DND-41 (cell line): ENCODE results near the gene DPYSL3.

Experiments used
- ATAC-seq: fragments of 200-7000 bp; cut with Tn5 transposase; 3 replicates; pipeline ENCODE4 v1.9.1; 2021; ENCODE audit warnings: low read depth; ENCODE audit not compliant: insufficient read depth
- DNase-seq: peaks from one replicate; pipeline ENCODE4 v3.0.0-alpha.2; 2020
- H2AFZ ChIP-seq: 2 replicates; pipeline ENCODE4 v1.6.0; 2012; ENCODE audit warnings: low read depth, low read length
- H3K27ac ChIP-seq: 2 replicates; pipeline ENCODE4 v1.5.1; 2012; ENCODE audit warnings: low read length, inconsistent platforms
- H3K27me3 ChIP-seq: fragments of 200-600 bp; sonication (generic); 2 replicates; pipeline ENCODE4 v1.6.0; 2012; ENCODE audit warnings: low read length, mild to moderate bottlenecking, inconsistent platforms; ENCODE audit not compliant: insufficient read depth, poor library complexity
- H3K36me3 ChIP-seq: 2 replicates; pipeline ENCODE4 v1.5.1; 2012; ENCODE audit warnings: low read length, inconsistent platforms; ENCODE audit not compliant: insufficient read depth
- H3K4me1 ChIP-seq: 2 replicates; pipeline ENCODE4 v1.5.1; 2012; ENCODE audit warnings: mild to moderate bottlenecking, low read length; ENCODE audit not compliant: insufficient read depth
- H3K4me2 ChIP-seq: 2 replicates; pipeline ENCODE4 v1.6.0; 2012; ENCODE audit warnings: mild to moderate bottlenecking, moderate library complexity, low read length, inconsistent platforms; ENCODE audit not compliant: insufficient read depth
- H3K4me3 ChIP-seq, 2 experiments: fragments of 200-600 bp in 1 of 2; shearing (Covaris generic) in 1 of 2; 2 replicates each; pipeline ENCODE4 v1.5.1; 2012 to 2016; ENCODE audit warnings: inconsistent platforms in 2 of 2, low read length in 2 of 2, mild to moderate bottlenecking in 2 of 2, low read depth in 1 of 2, moderate library complexity in 1 of 2
- H3K79me2 ChIP-seq: 2 replicates; pipeline ENCODE4 v1.6.0; 2012; ENCODE audit warnings: low read length, inconsistent platforms; ENCODE audit not compliant: insufficient read depth
- H3K9ac ChIP-seq: 2 replicates; pipeline ENCODE4 v1.6.0; 2012; ENCODE audit warnings: low read depth, mild to moderate bottlenecking, inconsistent platforms, low read length, moderate library complexity
- H3K9me3 ChIP-seq: 2 replicates; pipeline ENCODE4 v1.5.1; 2012; ENCODE audit warnings: low read length, moderate library complexity, mild to moderate bottlenecking, inconsistent platforms; ENCODE audit not compliant: insufficient read depth, severe bottlenecking
- H4K20me1 ChIP-seq: 2 replicates; pipeline ENCODE4 v1.6.0; 2012; ENCODE audit warnings: low read length; ENCODE audit not compliant: insufficient read depth
- CTCF ChIP-seq: IDR thresholded peaks from 2 replicates; pipeline ENCODE4 v1.5.1; 2012; ENCODE audit warnings: borderline replicate concordance, low read length, moderate library complexity, mild to moderate bottlenecking; ENCODE audit not compliant: poor library complexity, severe bottlenecking; ENCODE audit errors: extremely low read depth
- EZH2 ChIP-seq: IDR thresholded peaks from 3 replicates; pipeline ENCODE4 v1.6.1; 2012; ENCODE audit warnings: borderline replicate concordance, low read depth, mild to moderate bottlenecking, moderate library complexity, low read length, inconsistent platforms; ENCODE audit not compliant: severe bottlenecking

DPYSL3 gene

GRCh38 chr5:147426640-147427327, 83.1 kb downstream of the DPYSL3 start:
- ATAC-seq (no peak), DNase-seq (no peak)
- Histone ChIP-seq H3K9me3 (no peaks in the 10 kb centered on the region), H3K27ac (no peak overlapping the region), H3K9ac (no peak overlapping the region), H3K36me3 (no peaks in the 10 kb centered on the region), H3K79me2 (no peaks in the 10 kb centered on the region), H2AFZ (no peak overlapping the region), H3K4me1 (no peaks in the 10 kb centered on the region), H3K4me3 (no peak overlapping the region), H4K20me1 (no peaks in the 10 kb centered on the region), H3K27me3 (no peaks in the 10 kb centered on the region), H3K4me2 (no peak overlapping the region)
- TF ChIP-seq EZH2: no peak
- no peak for TF ChIP-seq CTCF

GRCh38 chr5:147418613-147419012, 91.3 kb downstream of the DPYSL3 start:
- Histone ChIP-seq H3K27me3 (no peaks in the 10 kb centered on the region), H3K36me3 (no peaks in the 10 kb centered on the region), H3K4me3 (no peak overlapping the region), H3K4me2 (no peak overlapping the region), H2AFZ (no peak overlapping the region), H3K79me2 (no peaks in the 10 kb centered on the region), H4K20me1 (no peaks in the 10 kb centered on the region), H3K27ac (no peak overlapping the region), H3K4me1 (no peaks in the 10 kb centered on the region), H3K9ac (no peak overlapping the region), H3K9me3 (no peaks in the 10 kb centered on the region)
- TF ChIP-seq CTCF: no peak
- no peak for TF ChIP-seq EZH2
- ATAC-seq (no peak), DNase-seq (no peak)

- H4K20me1 ChIP-seq: no peaks in the 10 kb centered on the region
- no peaks in the 10 kb centered on the region for H3K36me3 ChIP-seq
- no peak overlapping the region for H3K4me2 ChIP-seq
- TF ChIP-seq CTCF (no peak), EZH2 (no peak)
- no peaks in the 10 kb centered on the region for H3K79me2 ChIP-seq
- no peak overlapping the region for H3K9ac ChIP-seq
- H3K9me3 ChIP-seq: no peaks in the 10 kb centered on the region
- no peaks in the 10 kb centered on the region for H3K4me1 ChIP-seq
- no peak overlapping the region for H3K27ac ChIP-seq
- no peak for ATAC-seq
- H2AFZ ChIP-seq: no peak overlapping the region
- no peak for DNase-seq
- no peak overlapping the region for H3K4me3 ChIP-seq
- H3K27me3 ChIP-seq: no peaks in the 10 kb centered on the region
Measured at GRCh38 chr5:147417135-147417813, 92.6 kb downstream of the DPYSL3 start.
